Trophoblast cell (in vitro differentiated cells and primary cell): ENCODE data around the gene TLN1.

Source experiments
- DNase-seq, 2 donors: peaks; one replicate each; pipeline ENCODE4 v3.0.0-alpha.2; 2016
- H2AFZ ChIP-seq: 2 replicates; pipeline ENCODE4 v1.6.1; 2013; ENCODE audit warnings: low read length, moderate library complexity, mild to moderate bottlenecking; ENCODE audit not compliant: insufficient read depth, poor library complexity
- H2AK5ac ChIP-seq: 2 replicates; pipeline ENCODE4 v1.6.1; 2013; ENCODE audit warnings: mild to moderate bottlenecking, low read length
- H2BK120ac ChIP-seq: 2 replicates; pipeline ENCODE4 v1.6.1; 2013; ENCODE audit warnings: low read length, mild to moderate bottlenecking, moderate library complexity; ENCODE audit not compliant: insufficient read depth, poor library complexity
- H2BK12ac ChIP-seq: 2 replicates; pipeline ENCODE4 v1.6.1; 2013; ENCODE audit warnings: mild to moderate bottlenecking, low read length, moderate library complexity
- H2BK5ac ChIP-seq: 2 replicates; pipeline ENCODE4 v1.6.1; 2013; ENCODE audit warnings: low read length, low read depth, moderate library complexity, mild to moderate bottlenecking; ENCODE audit not compliant: poor library complexity
- H3K14ac ChIP-seq: 2 replicates; pipeline ENCODE4 v1.6.1; 2013; ENCODE audit warnings: mild to moderate bottlenecking, low read length
- H3K18ac ChIP-seq: 2 replicates; pipeline ENCODE4 v1.6.1; 2013; ENCODE audit warnings: mild to moderate bottlenecking, low read length
- H3K23ac ChIP-seq: 2 replicates; pipeline ENCODE4 v1.6.1; 2013; ENCODE audit warnings: low read length
- H3K27ac ChIP-seq: 2 replicates; pipeline ENCODE4 v1.5.1; 2013; ENCODE audit warnings: low read depth, mild to moderate bottlenecking, inconsistent platforms, low read length, moderate library complexity
- H3K27me3 ChIP-seq: 2 replicates; pipeline ENCODE4 v1.6.1; 2013; ENCODE audit warnings: inconsistent platforms, mild to moderate bottlenecking, low read length, moderate library complexity; ENCODE audit not compliant: insufficient read depth
- H3K36me3 ChIP-seq, 2 experiments: 1 replicate in 1 of 2; 2 replicates in 1 of 2; pipeline ENCODE4 v1.6.1; 2013; ENCODE audit warnings: low read length in 2 of 2, mild to moderate bottlenecking in 2 of 2, moderate library complexity in 1 of 2; ENCODE audit not compliant: insufficient read depth in 2 of 2, control insufficient read depth in 1 of 2
- H3K4ac ChIP-seq: 2 replicates; pipeline ENCODE4 v1.6.1; 2013; ENCODE audit warnings: low read depth, mild to moderate bottlenecking, low read length, moderate library complexity
- H3K4me1 ChIP-seq, 2 experiments: 1 replicate in 1 of 2; 2 replicates in 1 of 2; pipeline ENCODE4 v1.6.1; 2013; ENCODE audit warnings: low read length in 2 of 2, mild to moderate bottlenecking in 2 of 2, moderate library complexity in 1 of 2; ENCODE audit not compliant: insufficient read depth in 2 of 2, control insufficient read depth in 1 of 2
- H3K4me2 ChIP-seq: 2 replicates; pipeline ENCODE4 v1.6.1; 2013; ENCODE audit warnings: inconsistent platforms, mild to moderate bottlenecking, low read length, moderate library complexity
- H3K4me3 ChIP-seq: 2 replicates; pipeline ENCODE4 v1.5.1; 2013; ENCODE audit warnings: mild to moderate bottlenecking, low read depth, low read length, inconsistent platforms
- H3K79me1 ChIP-seq: one replicate; pipeline ENCODE4 v1.6.1; 2013; ENCODE audit warnings: low read length
- H3K79me2 ChIP-seq: 2 replicates; pipeline ENCODE4 v1.6.1; 2013; ENCODE audit warnings: low read length, mild to moderate bottlenecking; ENCODE audit not compliant: control insufficient read depth, insufficient read depth, poor library complexity
- H3K9ac ChIP-seq: 2 replicates; pipeline ENCODE4 v1.6.1; 2013; ENCODE audit warnings: mild to moderate bottlenecking, low read length
- H3K9me3 ChIP-seq: 2 replicates; pipeline ENCODE4 v1.6.1; 2013; ENCODE audit warnings: low read depth, mild to moderate bottlenecking, control low read depth, inconsistent platforms, low read length; ENCODE audit not compliant: insufficient read depth
- H4K12ac ChIP-seq: 2 replicates; pipeline ENCODE4 v1.6.1; 2013; ENCODE audit warnings: low read depth, mild to moderate bottlenecking, low read length, moderate library complexity
- H4K8ac ChIP-seq: 2 replicates; pipeline ENCODE4 v1.6.1; 2013; ENCODE audit warnings: low read depth, mild to moderate bottlenecking, low read length, moderate library complexity
- H4K91ac ChIP-seq: one replicate; pipeline ENCODE4 v1.6.1; 2013; ENCODE audit warnings: low read depth, mild to moderate bottlenecking, low read length, moderate library complexity
- WGBS: extraction: QIAGEN DNeasy Blood & Tissue Kit; methylation state at CpG from one replicate; pipeline ENCODE4 v1.1.7; 2013; ENCODE audit warnings: missing lambda C conversion rate; ENCODE audit not compliant: insufficient read length, insufficient coverage; ENCODE audit errors: extremely low coverage; 5-methylcytosine and 5-hydroxymethylcytosine counted together

Gene TLN1

GRCh38 chr9:35738924-35739323 is 6.9 kb upstream of the TLN1 start:
- Histone ChIP-seq H3K79me1 (no peaks in the 10 kb centered on the region), H3K9me3 (peaks cover 1% of the 10 kb centered on the region), H2AK5ac (no peak overlapping the region), H3K23ac (no peak overlapping the region), H3K79me2 (no peaks in the 10 kb centered on the region), H4K8ac (no peak overlapping the region), H4K12ac (no peak overlapping the region), H2AFZ (no peak overlapping the region), H3K36me3 (peaks cover 56 to 84% of the 10 kb centered on the region in 2 experiments), H3K18ac (no peak overlapping the region), H4K91ac (no peak overlapping the region), H3K4me3 (no peak overlapping the region), H3K4ac (no peak overlapping the region), H2BK12ac (no peak overlapping the region), H3K9ac (no peak overlapping the region), H3K27ac (no peak overlapping the region), H2BK120ac (no peak overlapping the region), H3K4me1 (peaks cover 4 to 10% of the 10 kb centered on the region in 2 experiments), H2BK5ac (no peak overlapping the region), H3K4me2 (no peak overlapping the region), H3K14ac (no peak overlapping the region), H3K27me3 (no peaks in the 10 kb centered on the region)
- whole genome bisulfite sequencing, result no CpG with 5 or more reads among the region's 7 CpGs
- no peak for DNase-seq

GRCh38 chr9:35738186-35738585 is 6.2 kb upstream of the TLN1 start:
- Histone ChIP-seq H4K91ac (no peak overlapping the region), H3K79me2 (no peaks in the 10 kb centered on the region), H3K4me2 (no peak overlapping the region), H3K23ac (no peak overlapping the region), H3K9me3 (peaks cover 1% of the 10 kb centered on the region), H4K8ac (no peak overlapping the region), H3K27me3 (no peaks in the 10 kb centered on the region), H3K18ac (no peak overlapping the region), H2AFZ (no peak overlapping the region), H3K79me1 (no peaks in the 10 kb centered on the region), H3K14ac (no peak overlapping the region), H2BK12ac (no peak overlapping the region), H3K4ac (no peak overlapping the region), H2BK5ac (no peak overlapping the region), H3K27ac (no peak overlapping the region), H3K4me3 (no peak overlapping the region), H2AK5ac (no peak overlapping the region), H3K4me1 (peaks cover 1 to 5% of the 10 kb centered on the region in 2 experiments), H4K12ac (no peak overlapping the region), H3K9ac (no peak overlapping the region), H3K36me3 (peaks cover 56 to 78% of the 10 kb centered on the region in 2 experiments), H2BK120ac (no peak overlapping the region)
- DNase-seq, result no peak
- no CpG with 5 or more reads among the region's 4 CpGs for WGBS

GRCh38 chr9:35737143-35737542 is 5.1 kb upstream of the TLN1 start:
- Histone ChIP-seq H2BK12ac (no peak overlapping the region), H3K9me3 (peaks cover 1% of the 10 kb centered on the region), H2BK120ac (no peak overlapping the region), H3K23ac (no peak overlapping the region), H3K27me3 (no peaks in the 10 kb centered on the region), H4K91ac (no peak overlapping the region), H3K9ac (no peak overlapping the region), H3K36me3 (peaks cover 56 to 75% of the 10 kb centered on the region in 2 experiments), H3K18ac (no peak overlapping the region), H2AK5ac (no peak overlapping the region), H2BK5ac (no peak overlapping the region), H4K12ac (no peak overlapping the region), H3K4me3 (no peak overlapping the region), H3K79me1 (peaks cover 5% of the 10 kb centered on the region), H3K4ac (no peak overlapping the region), H3K4me2 (no peak overlapping the region), H3K27ac (no peak overlapping the region), H3K14ac (no peak overlapping the region), H2AFZ (no peak overlapping the region), H3K4me1 (peaks cover 2 to 8% of the 10 kb centered on the region in 2 experiments), H4K8ac (no peak overlapping the region), H3K79me2 (peaks cover 5% of the 10 kb centered on the region)
- no peak for DNase-seq
- WGBS, result no CpG with 5 or more reads among the region's 7 CpGs

GRCh38 chr9:35736201-35736633 is 4.2 kb upstream of the TLN1 start:
- H4K12ac ChIP-seq, result no peak overlapping the region
- no peak overlapping the region for H2AK5ac ChIP-seq
- no CpG with 5 or more reads among the region's 5 CpGs for WGBS
- no peak overlapping the region for H2BK5ac ChIP-seq
- H4K91ac ChIP-seq, result no peak overlapping the region
- no peak overlapping the region for H3K18ac ChIP-seq
- peaks cover 1% of the 10 kb centered on the region for H3K9me3 ChIP-seq
- no peak overlapping the region for H3K14ac ChIP-seq
- DNase-seq, result peak in 1 of 2 donors; percentile 81
- H3K23ac ChIP-seq, result no peak overlapping the region
- H2BK120ac ChIP-seq, result no peak overlapping the region
- no peak overlapping the region for H4K8ac ChIP-seq
- no peak overlapping the region for H2AFZ ChIP-seq
- peaks cover 10% of the 10 kb centered on the region for H3K79me1 ChIP-seq
- no peak overlapping the region for H2BK12ac ChIP-seq
- peak overlapping the region; percentile 7 for H3K4me2 ChIP-seq
- peaks cover 2 to 8% of the 10 kb centered on the region in 2 experiments for H3K4me1 ChIP-seq
- peaks cover 8% of the 10 kb centered on the region for H3K79me2 ChIP-seq
- peaks cover 49 to 66% of the 10 kb centered on the region in 2 experiments for H3K36me3 ChIP-seq
- peak overlapping the region; percentile 25 for H3K27ac ChIP-seq
- no peak overlapping the region for H3K4me3 ChIP-seq
- no peaks in the 10 kb centered on the region for H3K27me3 ChIP-seq
- H3K9ac ChIP-seq, result no peak overlapping the region
- no peak overlapping the region for H3K4ac ChIP-seq
